ENCODE results near the gene PRRC2A. TPM values are rescaled to one million over a fixed set of nuclear protein-coding genes. Genes with fewer than 3 reads are reported as not detected.
A peak's percentile ranks its signal among the peaks of the same experiment; 100 is the strongest.

Gene PRRC2A
- total RNA-seq, 1 experiment from 2014 or later = 163 TPM

- H3K4me3 ChIP-seq (ENCODE audit: insufficient read depth, low read depth, low read length) = no peak overlapping the region
- no peaks in the 10 kb centered on the region for H3K27me3 ChIP-seq (ENCODE audit: control insufficient read depth, insufficient read depth, low read length)
- no peaks in the 10 kb centered on the region for H3K36me3 ChIP-seq (replicated peaks; ENCODE audit: control insufficient read depth, insufficient read depth, low read length)
- DNase-seq = peak; percentile 48
Measured at GRCh38 chr6:31597006-31597405, 23.5 kb upstream of the PRRC2A start.

DNA sequence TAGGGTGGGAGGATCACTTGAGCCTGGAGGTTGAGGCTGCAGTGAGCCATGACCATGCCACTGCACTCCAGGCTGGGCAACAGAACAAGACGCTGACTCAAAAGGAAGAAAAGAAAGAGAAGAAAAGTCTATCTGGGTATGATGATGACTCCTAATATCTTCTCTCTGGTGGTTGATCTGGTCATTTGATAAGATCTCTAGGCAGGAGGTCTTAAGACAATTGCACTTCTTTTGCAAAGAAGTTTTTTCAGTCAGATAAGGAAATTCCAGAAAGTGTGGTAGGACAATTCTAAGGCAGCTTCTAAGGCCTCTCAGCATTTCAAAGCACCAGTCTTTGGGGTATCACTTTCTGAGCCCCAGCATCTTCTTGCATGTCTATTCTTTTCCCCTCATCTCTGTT, 13.2 kb upstream of the PRRC2A start:
- Histone ChIP-seq H3K4me3 (ENCODE audit: insufficient read depth, low read depth, low read length) (no peak overlapping the region), H3K36me3 (replicated peaks; ENCODE audit: control insufficient read depth, insufficient read depth, low read length) (no peaks in the 10 kb centered on the region), H3K27me3 (ENCODE audit: control insufficient read depth, insufficient read depth, low read length) (no peaks in the 10 kb centered on the region)
- DNase-seq = no peak

DNA sequence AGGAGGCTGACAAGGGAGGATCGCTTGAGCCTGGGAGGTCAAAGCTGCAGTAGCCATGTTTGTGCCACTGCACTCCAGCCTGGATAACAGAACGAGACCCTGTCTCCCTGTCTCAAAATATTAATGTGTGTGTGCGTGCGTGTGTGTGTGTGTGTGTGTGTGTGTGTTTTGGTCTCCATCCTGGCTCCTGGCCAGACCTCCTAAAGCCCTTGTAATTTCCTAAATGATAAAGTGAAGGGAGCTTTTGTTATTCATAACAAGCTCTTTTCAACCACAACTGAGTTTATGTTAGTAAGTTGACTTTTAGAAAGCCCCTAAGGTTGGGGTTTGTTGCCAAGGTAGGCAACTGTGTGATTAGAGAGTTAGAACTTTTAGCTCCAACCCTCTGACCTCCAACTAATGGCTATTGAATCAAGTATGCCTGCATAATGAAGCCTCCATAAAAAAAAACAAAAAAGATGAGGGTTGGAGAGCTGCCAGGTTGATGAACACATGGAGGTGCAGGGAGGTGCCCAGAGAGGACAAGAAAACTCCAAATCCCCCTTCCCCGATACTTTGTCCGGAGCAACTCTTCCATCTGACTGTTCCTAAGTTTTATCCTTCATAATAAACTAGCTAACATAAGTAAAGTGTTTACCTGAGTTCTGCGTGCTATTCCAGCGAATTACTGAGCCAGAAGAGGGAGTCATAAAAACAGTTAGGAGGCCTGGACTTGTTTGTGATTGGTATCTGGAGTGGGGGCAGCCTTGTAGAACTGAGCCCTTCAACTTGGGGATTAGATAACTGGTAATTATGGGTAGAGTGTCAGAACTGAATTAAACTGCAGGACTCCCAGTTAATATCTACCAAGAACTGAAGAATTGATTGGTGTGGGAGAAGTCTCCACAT, 10.8 kb upstream of the PRRC2A start:
- no peak for DNase-seq
- Histone ChIP-seq H3K27me3 (ENCODE audit: control insufficient read depth, insufficient read depth, low read length) (no peaks in the 10 kb centered on the region), H3K36me3 (replicated peaks; ENCODE audit: control insufficient read depth, insufficient read depth, low read length) (no peaks in the 10 kb centered on the region), H3K4me3 (ENCODE audit: insufficient read depth, low read depth, low read length) (no peak overlapping the region)

GRCh38 chr6:31610968-31611367, 9.5 kb upstream of the PRRC2A start:
- no peaks in the 10 kb centered on the region for H3K27me3 ChIP-seq (ENCODE audit: control insufficient read depth, insufficient read depth, low read length)
- H3K36me3 ChIP-seq (replicated peaks; ENCODE audit: control insufficient read depth, insufficient read depth, low read length) = no peaks in the 10 kb centered on the region
- no peak for DNase-seq
- no peak overlapping the region for H3K4me3 ChIP-seq (ENCODE audit: insufficient read depth, low read depth, low read length)

GRCh38 chr6:31614075-31614619, 6.4 kb upstream of the PRRC2A start:
- Histone ChIP-seq H3K27me3 (ENCODE audit: control insufficient read depth, insufficient read depth, low read length) (no peaks in the 10 kb centered on the region), H3K4me3 (ENCODE audit: insufficient read depth, low read depth, low read length) (no peak overlapping the region)

DNA sequence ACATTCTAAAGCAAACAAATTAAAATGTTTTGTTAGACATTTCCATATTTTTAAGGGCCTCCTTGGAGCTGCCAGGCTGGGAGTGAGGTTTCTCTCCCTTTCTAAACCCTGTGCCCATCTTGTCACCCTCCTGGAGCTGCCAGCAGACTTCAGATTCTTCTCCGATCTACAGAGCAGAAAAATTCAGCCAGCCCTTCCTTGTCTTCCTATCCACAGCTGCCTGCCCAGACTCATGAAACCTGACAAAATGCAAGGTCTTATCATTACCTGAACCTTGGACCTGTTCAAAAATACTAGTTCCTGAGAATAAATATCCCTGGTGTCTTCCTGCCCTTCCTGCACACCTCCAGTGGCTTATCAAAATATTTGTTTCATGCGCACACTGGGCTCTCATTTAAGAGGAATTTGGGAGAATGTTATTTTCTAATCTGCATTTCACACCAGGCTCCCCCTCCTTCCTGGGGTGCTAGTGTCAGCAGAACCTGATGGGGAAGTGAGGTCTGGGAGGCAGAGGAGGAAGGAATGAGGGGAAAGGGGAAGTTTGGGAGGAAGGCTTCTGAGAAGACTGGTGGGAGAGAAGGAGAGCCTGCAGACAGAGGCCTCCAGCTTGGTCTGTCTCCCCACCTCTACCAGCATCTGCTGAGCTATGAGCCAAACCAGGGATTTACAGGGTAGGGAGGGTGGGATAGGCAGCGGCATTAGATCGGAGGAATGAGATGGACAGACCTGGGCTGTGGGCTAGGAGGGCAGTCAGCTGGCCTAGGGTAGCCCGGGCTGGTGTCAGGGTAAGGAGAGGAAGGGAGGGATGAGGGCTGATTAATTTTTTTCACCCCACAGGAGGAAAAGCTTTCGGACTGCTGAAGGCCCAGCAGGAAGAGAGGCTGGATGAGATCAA, 5.6 kb upstream of the PRRC2A start, which contains the start of gene AIF1:
TSS of gene AIF1 (plus strand) at position 551 of the 895 bp plus-strand sequence. CDS start at position 647, 96 bp downstream.
- no peak within 1 kb of the TSS; the same call in 1 of the 2 replicates for H3K4me3 ChIP-seq (ENCODE audit: insufficient read depth, low read depth, low read length)
- no peaks in the 10 kb centered on the region for H3K27me3 ChIP-seq (ENCODE audit: control insufficient read depth, insufficient read depth, low read length)
- H3K36me3 ChIP-seq (replicated peaks; ENCODE audit: control insufficient read depth, insufficient read depth, low read length) = no peaks in the 10 kb centered on the region
- DNase-seq = no peak

More at GRCh38 chr6:31614075-31614619, 6.4 kb upstream of the PRRC2A start:
- H3K36me3 ChIP-seq (replicated peaks; ENCODE audit: control insufficient read depth, insufficient read depth, low read length) = no peaks in the 10 kb centered on the region
- DNase-seq = no peak

DNA sequence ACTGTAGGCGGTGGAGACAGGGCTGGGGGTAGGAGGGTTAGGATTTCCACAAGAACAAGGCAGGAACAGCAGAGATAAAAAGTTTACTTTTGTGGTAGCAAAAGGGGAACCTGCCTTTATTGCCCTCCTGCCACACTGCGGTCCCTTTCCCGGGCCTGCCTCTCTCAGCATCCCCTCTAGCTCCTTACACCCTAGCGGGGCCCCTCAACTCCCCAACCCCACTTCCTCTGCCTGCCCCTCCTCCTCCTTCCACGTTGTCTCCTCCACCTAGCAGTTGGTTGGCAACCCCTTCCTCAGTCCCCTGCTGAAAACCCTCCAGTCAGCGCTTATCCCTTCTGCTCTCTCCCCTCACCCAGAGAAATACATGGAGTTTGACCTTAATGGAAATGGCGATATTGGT, 4.8 kb upstream of the PRRC2A start:
- Histone ChIP-seq H3K27me3 (ENCODE audit: control insufficient read depth, insufficient read depth, low read length) (no peaks in the 10 kb centered on the region), H3K36me3 (replicated peaks; ENCODE audit: control insufficient read depth, insufficient read depth, low read length) (no peaks in the 10 kb centered on the region), H3K4me3 (ENCODE audit: insufficient read depth, low read depth, low read length) (no peak overlapping the region; the same call in 1 of the 2 replicates)
- DNase-seq = no peak

- H3K36me3 ChIP-seq (replicated peaks; ENCODE audit: control insufficient read depth, insufficient read depth, low read length) = no peaks in the 10 kb centered on the region
- no peak overlapping the region for H3K4me3 ChIP-seq (ENCODE audit: insufficient read depth, low read depth, low read length)
- DNase-seq = no peak
- no peaks in the 10 kb centered on the region for H3K27me3 ChIP-seq (ENCODE audit: control insufficient read depth, insufficient read depth, low read length)
Measured at GRCh38 chr6:31617010-31617409, 3.5 kb upstream of the PRRC2A start.

DNA sequence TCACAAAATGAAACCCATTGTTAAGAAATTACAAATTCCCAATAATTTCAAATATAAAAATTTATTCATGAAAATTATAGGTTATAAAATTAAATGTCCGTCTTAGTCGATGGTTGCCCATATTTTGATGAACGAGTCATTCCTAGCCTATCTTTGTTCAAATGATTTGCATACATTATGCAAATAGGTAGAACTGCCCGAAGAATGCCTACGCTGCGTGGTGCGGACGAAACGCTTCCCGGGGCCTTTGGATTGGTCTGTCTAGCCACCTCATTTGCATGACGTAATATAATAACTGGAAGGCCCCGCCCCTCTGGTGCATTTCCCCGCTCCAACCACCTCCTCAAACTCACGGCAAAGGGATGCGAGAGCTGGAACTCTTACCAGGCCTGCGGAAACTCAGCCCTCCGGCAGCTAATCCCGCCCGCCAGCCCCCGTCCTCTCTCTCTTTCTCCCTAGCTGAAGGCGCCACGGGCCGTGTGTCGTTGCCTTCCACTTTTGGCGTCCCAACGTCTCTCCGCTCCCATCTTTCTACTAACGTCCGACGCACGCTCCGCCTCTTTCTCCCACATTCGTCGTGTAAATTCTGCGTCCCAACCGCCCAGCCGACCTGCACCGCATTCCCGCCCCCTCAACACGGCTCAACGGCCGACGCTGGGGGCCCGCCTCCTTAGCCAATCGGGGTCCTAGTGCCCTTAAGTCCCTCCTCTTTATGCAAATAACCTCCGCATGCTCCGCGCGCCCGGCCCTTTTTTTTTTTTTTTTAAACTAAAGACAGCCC, 520 bp upstream of the PRRC2A start:
- DNase-seq = peak; percentile 89
- Histone ChIP-seq H3K4me3 (ENCODE audit: insufficient read depth, low read depth, low read length) (peak overlapping the region; percentile 77), H3K27me3 (ENCODE audit: control insufficient read depth, insufficient read depth, low read length) (no peaks in the 10 kb centered on the region), H3K36me3 (replicated peaks; ENCODE audit: control insufficient read depth, insufficient read depth, low read length) (peaks cover 18% of the 10 kb centered on the region)

- peaks cover 32% of the 10 kb centered on the region for H3K36me3 ChIP-seq (replicated peaks; ENCODE audit: control insufficient read depth, insufficient read depth, low read length)
- no peak for DNase-seq
- no peaks in the 10 kb centered on the region for H3K27me3 ChIP-seq (ENCODE audit: control insufficient read depth, insufficient read depth, low read length)
- H3K4me3 ChIP-seq (ENCODE audit: insufficient read depth, low read depth, low read length) = peak overlapping the region; percentile 67
Measured at GRCh38 chr6:31621320-31621939, 915 bp downstream of the PRRC2A start.

DNA sequence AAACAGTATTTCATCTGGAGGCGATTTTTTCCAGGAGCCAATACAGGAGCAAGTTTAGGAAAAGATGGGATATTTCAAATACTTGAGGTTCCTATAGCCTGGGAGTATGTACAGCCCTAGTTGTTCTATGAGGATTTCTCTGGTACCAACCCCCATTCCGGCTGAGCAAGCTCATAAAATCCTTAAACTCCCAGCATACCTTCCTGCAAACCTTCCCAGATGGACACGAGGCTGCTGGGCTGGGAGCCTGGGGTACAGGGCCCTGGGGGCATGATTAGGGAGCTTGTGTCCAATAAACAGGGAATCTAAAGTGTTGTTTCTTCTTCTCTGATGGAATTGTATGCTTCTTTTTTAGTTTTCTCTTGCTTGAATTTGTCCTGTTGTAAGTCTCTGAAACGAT, 1.5 kb downstream of the PRRC2A start:
- Histone ChIP-seq H3K36me3 (replicated peaks; ENCODE audit: control insufficient read depth, insufficient read depth, low read length) (peaks cover 37% of the 10 kb centered on the region), H3K4me3 (ENCODE audit: insufficient read depth, low read depth, low read length) (peak overlapping the region; percentile 67), H3K27me3 (ENCODE audit: control insufficient read depth, insufficient read depth, low read length) (no peaks in the 10 kb centered on the region)
- DNase-seq = peak; percentile 36

DNA sequence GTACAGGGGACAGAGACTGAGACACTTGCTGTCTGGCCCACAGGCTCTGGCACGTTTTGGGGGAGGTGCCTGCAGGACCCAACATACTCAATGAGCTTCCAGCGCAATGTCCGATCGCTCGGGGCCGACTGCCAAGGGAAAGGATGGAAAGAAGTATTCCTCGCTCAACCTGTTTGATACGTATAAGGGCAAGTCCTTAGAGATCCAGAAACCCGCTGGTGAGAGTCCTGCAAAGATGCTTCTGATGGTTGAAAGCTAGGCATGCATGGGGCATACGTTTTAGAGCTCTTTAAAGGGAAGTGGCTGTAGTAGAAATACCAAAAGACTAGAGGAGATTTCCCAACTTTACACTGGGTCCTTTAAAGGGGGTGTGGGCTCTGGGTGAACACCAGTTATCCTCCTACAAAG, 2.2 kb downstream of the PRRC2A start:
- peaks cover 42% of the 10 kb centered on the region for H3K36me3 ChIP-seq (replicated peaks; ENCODE audit: control insufficient read depth, insufficient read depth, low read length)
- peak; percentile 32 for DNase-seq
- no peak overlapping the region for H3K4me3 ChIP-seq (ENCODE audit: insufficient read depth, low read depth, low read length)
- no peaks in the 10 kb centered on the region for H3K27me3 ChIP-seq (ENCODE audit: control insufficient read depth, insufficient read depth, low read length)

- Histone ChIP-seq H3K4me3 (ENCODE audit: insufficient read depth, low read depth, low read length) (no peak overlapping the region), H3K36me3 (replicated peaks; ENCODE audit: control insufficient read depth, insufficient read depth, low read length) (peaks cover 55% of the 10 kb centered on the region), H3K27me3 (ENCODE audit: control insufficient read depth, insufficient read depth, low read length) (no peaks in the 10 kb centered on the region)
- DNase-seq = no peak
Measured at GRCh38 chr6:31624070-31624469, 3.6 kb downstream of the PRRC2A start.
